Ishikawa (cell line): ENCODE data around the gene CPA5.

ENCODE experiments used
- CEBPB ChIP-seq: IDR thresholded peaks from 2 replicates; pipeline ENCODE4 v1.6.1; 2012
- CREB1 ChIP-seq: IDR thresholded peaks from 2 replicates; pipeline ENCODE4 v1.6.1; 2012; ENCODE audit warnings: low read depth
- EGR1 ChIP-seq: IDR thresholded peaks from 2 replicates; pipeline ENCODE4 v1.6.1; 2012
- EP300 ChIP-seq: IDR thresholded peaks from 2 replicates; pipeline ENCODE4 v1.6.1; 2012; ENCODE audit warnings: borderline replicate concordance
- FOXM1 ChIP-seq: IDR thresholded peaks from 2 replicates; pipeline ENCODE4 v1.6.1; 2012; ENCODE audit warnings: low read depth, borderline replicate concordance
- MAX ChIP-seq: IDR thresholded peaks from 2 replicates; pipeline ENCODE4 v1.6.1; 2012
- NFIC ChIP-seq: IDR thresholded peaks from 2 replicates; pipeline ENCODE4 v1.6.1; 2012
- RAD21 ChIP-seq: IDR thresholded peaks from 2 replicates; pipeline ENCODE4 v1.6.1; 2012; ENCODE audit warnings: low read depth
- REST ChIP-seq: IDR thresholded peaks from 2 replicates; pipeline ENCODE4 v1.6.1; 2012; ENCODE audit warnings: low read depth, mild to moderate bottlenecking
- TAF1 ChIP-seq: IDR thresholded peaks from 2 replicates; pipeline ENCODE4 v1.6.1; 2012; ENCODE audit warnings: low read depth, mild to moderate bottlenecking
- TCF12 ChIP-seq: IDR thresholded peaks from 2 replicates; pipeline ENCODE4 v1.6.1; 2012; ENCODE audit warnings: low read depth
- TEAD4 ChIP-seq: IDR thresholded peaks from 2 replicates; pipeline ENCODE4 v1.6.1; 2012
- USF1 ChIP-seq: IDR thresholded peaks from 2 replicates; pipeline ENCODE4 v1.6.1; 2012
- YY1 ChIP-seq: IDR thresholded peaks from 2 replicates; pipeline ENCODE4 v1.6.1; 2012; ENCODE audit warnings: low read depth
- ZBTB7A ChIP-seq: IDR thresholded peaks from 2 replicates; pipeline ENCODE4 v1.6.1; 2012; ENCODE audit warnings: low read depth

The CPA5 gene

GRCh38 chr7:130366564-130366963, 21.9 kb downstream of the CPA5 start:
- TF ChIP-seq EGR1 (no peak), RAD21 (no peak), TAF1 (no peak), MAX (no peak), TEAD4 (no peak), USF1 (no peak), FOXM1 (no peak), ZBTB7A (no peak), CREB1 (no peak), CEBPB (no peak), NFIC (no peak), EP300 (no peak)

GRCh38 chr7:130367088-130367755, 22.6 kb downstream of the CPA5 start:
- no peak for TF ChIP-seq FOXM1
- TF ChIP-seq USF1 = peak; percentile 57; the same call in 1 of the 2 replicates
- no peak for TF ChIP-seq CEBPB

GRCh38 chr7:130367836-130368746, 23.5 kb downstream of the CPA5 start:
- TF ChIP-seq YY1 (no peak), EP300 (no peak), FOXM1 (no peak), TAF1 (no peak), NFIC (no peak), CREB1 (no peak)

- no peak for TF ChIP-seq FOXM1
- TF ChIP-seq NFIC = no peak
- no peak for TF ChIP-seq TAF1
- TF ChIP-seq CEBPB = no peak
- TF ChIP-seq MAX = no peak
- no peak for TF ChIP-seq TEAD4
Measured at GRCh38 chr7:130369110-130369711, 24.6 kb downstream of the CPA5 start.

- TF ChIP-seq YY1 (no peak), NFIC (no peak)
Measured at GRCh38 chr7:130369831-130370550, 25.4 kb downstream of the CPA5 start.

- TF ChIP-seq ZBTB7A (no peak), TCF12 (no peak), NFIC (no peak), REST (no peak)
Measured at GRCh38 chr7:130371046-130371445, 26.4 kb downstream of the CPA5 start.

- TF ChIP-seq TCF12 (no peak), YY1 (no peak), CREB1 (no peak), NFIC (no peak), REST (no peak), USF1 (no peak), RAD21 (no peak), EGR1 (no peak), FOXM1 (no peak), TEAD4 (no peak), ZBTB7A (no peak), EP300 (no peak), CEBPB (no peak)
Measured at GRCh38 chr7:130372402-130373165, 28.0 kb downstream of the CPA5 start.
